ENCODE data around the gene GPC6. TPM values are rescaled to one million over a fixed set of nuclear protein-coding genes. Genes with fewer than 3 reads are reported as not detected.

Gene GPC6
- total and polyA plus RNA-seq, 9 of the 15 experiments (the other 6 are each of a cell fraction or from before 2014, with no cell fraction given), result under 0.01 to 0.20 (median 0.01) TPM; not detected in 4

GRCh38 chr13:94394723-94395122 is 1168.1 kb downstream of the GPC6 start:
- H3K4me2 ChIP-seq (ENCODE audit: insufficient read depth, low read length), result no peak overlapping the region
- no peaks in the 10 kb centered on the region for H3K9me1 ChIP-seq (ENCODE audit: control insufficient read depth, insufficient read depth, low read length)
- H3K36me3 ChIP-seq (ENCODE audit: control insufficient read depth, insufficient read depth, low read length), result no peaks in the 10 kb centered on the region
- no peaks in the 10 kb centered on the region for H3K9me3 ChIP-seq (replicated peaks; ENCODE audit: control insufficient read depth, insufficient read depth, low read depth, low read length)
- WGBS (ENCODE audit: insufficient coverage, low coverage, missing lambda C conversion rate), result 2% methylated on average over 4 of the region's 4 CpGs
- TF ChIP-seq FOXO4 (CRISPR knock-in tag; IDR thresholded peaks at IDR 0.05) (no peak), CHCHD3 (CRISPR knock-in tag; IDR thresholded peaks at IDR 0.05) (no peak), LCOR (CRISPR knock-in tag; IDR thresholded peaks at IDR 0.05) (no peak), NCOA4 (IDR thresholded peaks at IDR 0.05; ENCODE audit: partially characterized antibody) (no peak), EHMT2 (IDR thresholded peaks at IDR 0.05) (no peak)
- CTCF ChIA-PET (ENCODE audit: low intra/inter-chr PET ratio), result no interaction called here
- intact Hi-C loops (cut with micrococcal nuclease) (no loop called here), in situ Hi-C loops (cut with MboI) (no loop called here)
- H3K4me1 ChIP-seq (replicated peaks in 1 of 2; ENCODE audit: control insufficient read depth in 2 of 2, insufficient read depth in 2 of 2, low read length in 2 of 2), result no peaks in the 10 kb centered on the region
- no peak overlapping the region for H2AFZ ChIP-seq (ENCODE audit: low read depth, low read length)
- H3K9ac ChIP-seq (ENCODE audit: insufficient read depth in 1 of 2, low read depth in 2 of 2, low read length in 2 of 2), result no peak overlapping the region
- BruUV-seq (replicated peaks), result no TSS peak
- no peaks in the 10 kb centered on the region for H4K20me1 ChIP-seq (replicated peaks; ENCODE audit: control insufficient read depth, insufficient read depth, low read length)
- H3K4me3 ChIP-seq, result no peak overlapping the region
- FAIRE-seq, result no peak
- H3K79me2 ChIP-seq (ENCODE audit: control insufficient read depth, insufficient read depth, low read length), result no peaks in the 10 kb centered on the region
- POLR2A ChIA-PET, result no interaction called here
- no peak for DNase-seq (ENCODE audit: extremely low read depth in 1 of 4, low spot score in 3 of 4)
- no peak overlapping the region for H3K27ac ChIP-seq (ENCODE audit: extremely low read depth, low read depth, low read length)
- no peaks in the 10 kb centered on the region for H3K27me3 ChIP-seq (ENCODE audit: control insufficient read depth in 2 of 2, insufficient read depth in 2 of 2, low read length in 2 of 2)
- no peak for ATAC-seq

- Histone ChIP-seq H3K4me2 (ENCODE audit: insufficient read depth, low read length) (no peak overlapping the region), H2AFZ (ENCODE audit: low read depth, low read length) (no peak overlapping the region), H3K4me3 (no peak overlapping the region), H3K9ac (ENCODE audit: insufficient read depth in 1 of 2, low read depth in 2 of 2, low read length in 2 of 2) (no peak overlapping the region), H3K9me1 (ENCODE audit: control insufficient read depth, insufficient read depth, low read length) (no peaks in the 10 kb centered on the region), H3K79me2 (ENCODE audit: control insufficient read depth, insufficient read depth, low read length) (no peaks in the 10 kb centered on the region), H3K27ac (ENCODE audit: extremely low read depth, low read depth, low read length) (no peak overlapping the region), H3K36me3 (ENCODE audit: control insufficient read depth, insufficient read depth, low read length) (no peaks in the 10 kb centered on the region), H3K9me3 (replicated peaks; ENCODE audit: control insufficient read depth, insufficient read depth, low read depth, low read length) (no peaks in the 10 kb centered on the region), H4K20me1 (replicated peaks; ENCODE audit: control insufficient read depth, insufficient read depth, low read length) (no peaks in the 10 kb centered on the region), H3K4me1 (replicated peaks in 1 of 2; ENCODE audit: control insufficient read depth in 2 of 2, insufficient read depth in 2 of 2, low read length in 2 of 2) (no peaks in the 10 kb centered on the region), H3K27me3 (ENCODE audit: control insufficient read depth in 2 of 2, insufficient read depth in 2 of 2, low read length in 2 of 2) (no peaks in the 10 kb centered on the region)
- BruUV-seq (replicated peaks), result no TSS peak
- WGBS (ENCODE audit: insufficient coverage, low coverage, missing lambda C conversion rate), result 3% methylated on average over 4 of the region's 5 CpGs
- ATAC-seq, result no peak
- FAIRE-seq, result no peak
- in situ Hi-C loops (cut with MboI) (no loop called here), intact Hi-C loops (cut with micrococcal nuclease) (no loop called here)
- POLR2A ChIA-PET, result no interaction called here
- DNase-seq (ENCODE audit: extremely low read depth in 1 of 4, low spot score in 3 of 4), result peak in 3 of 4 experiments; percentile 3 to 6 (median 5)
- CTCF ChIA-PET (ENCODE audit: low intra/inter-chr PET ratio), result no interaction called here
Measured at GRCh38 chr13:94395860-94396259, 1169.3 kb downstream of the GPC6 start.
